ACC112 (cell line): ENCODE data around the gene ARMC6.
"Not testable (repeated sequence)": the region's sequence is repeated elsewhere in the genome, so short reads cannot be mapped to it uniquely, and the experiment has no call there.

Experiments
- H2AFZ ChIP-seq: fragments of 200-600 bp; sonication (generic); one replicate; pipeline ENCODE4 v1.6.0; 2017; ENCODE audit warnings: antibody characterized with exemption, low read length; ENCODE audit not compliant: unreplicated experiment
- H3K27ac ChIP-seq: fragments of 200-600 bp; sonication (generic); 2 replicates; pipeline ENCODE4 v1.5.1; 2014; ENCODE audit warnings: low read depth, mild to moderate bottlenecking, antibody characterized with exemption, low read length, moderate library complexity
- H3K27me3 ChIP-seq: fragments of 200-600 bp; sonication (generic); 2 replicates; pipeline ENCODE4 v1.6.1; 2014; ENCODE audit warnings: mild to moderate bottlenecking, antibody characterized with exemption, low read length, moderate library complexity, mixed read lengths; ENCODE audit not compliant: insufficient read depth
- H3K36me3 ChIP-seq: fragments of 200-600 bp; sonication (generic); 2 replicates; pipeline ENCODE4 v1.6.1; 2016; ENCODE audit warnings: mild to moderate bottlenecking, antibody characterized with exemption, low read length, moderate library complexity, mixed read lengths; ENCODE audit not compliant: insufficient read depth
- H3K4me1 ChIP-seq: fragments of 200-600 bp; sonication (generic); one replicate; pipeline ENCODE4 v1.6.1; 2016; ENCODE audit warnings: low read length, mixed read lengths; ENCODE audit not compliant: insufficient read depth, unreplicated experiment, control insufficient read depth
- H3K4me3 ChIP-seq: fragments of 200-600 bp; sonication (generic); 2 replicates; pipeline ENCODE4 v1.5.1; 2014; ENCODE audit warnings: mild to moderate bottlenecking, low read depth, low read length
- H3K79me2 ChIP-seq: fragments of 200-600 bp; sonication (generic); one replicate; pipeline ENCODE4 v1.6.0; 2016; ENCODE audit warnings: low read length; ENCODE audit not compliant: control insufficient read depth, unreplicated experiment, insufficient read depth

ARMC6 gene

GRCh38 chr19:19022380-19022961 lies 10.9 kb upstream of the ARMC6 start:
- Histone ChIP-seq H3K27ac (no peak overlapping the region), H3K79me2 (peaks cover 52% of the 10 kb centered on the region), H3K27me3 (no peaks in the 10 kb centered on the region), H3K36me3 (peaks cover 13% of the 10 kb centered on the region), H2AFZ (no peak overlapping the region), H3K4me3 (no peak overlapping the region), H3K4me1 (peaks cover 8% of the 10 kb centered on the region)

GRCh38 chr19:19023376-19023775 lies 10.0 kb upstream of the ARMC6 start:
- H3K36me3 ChIP-seq: peaks cover 13% of the 10 kb centered on the region
- H3K4me1 ChIP-seq, H3K27ac ChIP-seq, H2AFZ ChIP-seq, H3K27me3 ChIP-seq, H3K4me3 ChIP-seq: not testable (repeated sequence)
- H3K79me2 ChIP-seq: peaks cover 51% of the 10 kb centered on the region

- Histone ChIP-seq H3K27me3 (no peaks in the 10 kb centered on the region), H2AFZ (no peak overlapping the region), H3K4me3 (no peak overlapping the region), H3K79me2 (peaks cover 50% of the 10 kb centered on the region), H3K4me1 (peaks cover 8% of the 10 kb centered on the region), H3K36me3 (peaks cover 11% of the 10 kb centered on the region), H3K27ac (no peak overlapping the region)
Measured at GRCh38 chr19:19025861-19026260, 7.5 kb upstream of the ARMC6 start.

- no peak overlapping the region for H3K4me3 ChIP-seq
- H3K79me2 ChIP-seq: peaks cover 50% of the 10 kb centered on the region
- H3K27me3 ChIP-seq: no peaks in the 10 kb centered on the region
- H2AFZ ChIP-seq: no peak overlapping the region
- H3K4me1 ChIP-seq: peaks cover 3% of the 10 kb centered on the region
- H3K36me3 ChIP-seq: peaks cover 13% of the 10 kb centered on the region
- H3K27ac ChIP-seq: no peak overlapping the region
Measured at GRCh38 chr19:19026299-19026971, 7.0 kb upstream of the ARMC6 start.

GRCh38 chr19:19027228-19027627 lies 6.2 kb upstream of the ARMC6 start:
- Histone ChIP-seq H3K27ac (no peak overlapping the region), H3K4me3 (no peak overlapping the region), H3K36me3 (peaks cover 13% of the 10 kb centered on the region), H3K79me2 (peaks cover 57% of the 10 kb centered on the region), H3K4me1 (no peaks in the 10 kb centered on the region), H2AFZ (no peak overlapping the region), H3K27me3 (no peaks in the 10 kb centered on the region)

GRCh38 chr19:19028526-19028925 lies 4.9 kb upstream of the ARMC6 start:
- H3K36me3 ChIP-seq: peaks cover 13% of the 10 kb centered on the region; the same call in 1 of the 2 replicates

GRCh38 chr19:19031891-19032290 lies 1.5 kb upstream of the ARMC6 start:
- Histone ChIP-seq H3K4me1 (no peaks in the 10 kb centered on the region), H3K27ac (no peak overlapping the region), H2AFZ (no peak overlapping the region), H3K36me3 (0 out of 2 replicates have a peak, but pooled peaks cover 4% of the 10 kb centered on the region), H3K27me3 (no peaks in the 10 kb centered on the region), H3K79me2 (peaks cover 51% of the 10 kb centered on the region), H3K4me3 (peak overlapping the region; percentile 99)

More at GRCh38 chr19:19028526-19028925, 4.9 kb upstream of the ARMC6 start:
- Histone ChIP-seq H2AFZ (no peak overlapping the region), H3K27ac (no peak overlapping the region), H3K4me1 (no peaks in the 10 kb centered on the region), H3K27me3 (no peaks in the 10 kb centered on the region), H3K79me2 (peaks cover 57% of the 10 kb centered on the region), H3K4me3 (no peak overlapping the region)

- Histone ChIP-seq H3K79me2 (peaks cover 45% of the 10 kb centered on the region), H3K4me3 (peak overlapping the region; percentile 99), H2AFZ (peak overlapping the region; percentile 25), H3K4me1 (no peaks in the 10 kb centered on the region), H3K36me3 (0 out of 2 replicates have a peak, but pooled peaks cover 4% of the 10 kb centered on the region), H3K27me3 (no peaks in the 10 kb centered on the region), H3K27ac (peak overlapping the region; percentile 85)
Measured at GRCh38 chr19:19032420-19033175, 805 bp upstream of the ARMC6 start.

- H3K4me3 ChIP-seq: peak overlapping the region; percentile 99
- peak overlapping the region; percentile 25 for H2AFZ ChIP-seq
- no peaks in the 10 kb centered on the region for H3K4me1 ChIP-seq
- peak overlapping the region; percentile 85 for H3K27ac ChIP-seq
- 0 out of 2 replicates have a peak, but pooled peaks cover 4% of the 10 kb centered on the region for H3K36me3 ChIP-seq
- H3K27me3 ChIP-seq: no peaks in the 10 kb centered on the region
- peaks cover 45% of the 10 kb centered on the region for H3K79me2 ChIP-seq
Measured at GRCh38 chr19:19033176-19033425, 302 bp upstream of the ARMC6 start.

- H3K4me3 ChIP-seq: peak overlapping the region; percentile 99
- H3K4me1 ChIP-seq: no peaks in the 10 kb centered on the region
- peak overlapping the region; percentile 85 for H3K27ac ChIP-seq
- 0 out of 2 replicates have a peak, but pooled peaks cover 4% of the 10 kb centered on the region for H3K36me3 ChIP-seq
- no peaks in the 10 kb centered on the region for H3K27me3 ChIP-seq
- peak overlapping the region; percentile 78 for H2AFZ ChIP-seq
- peaks cover 40% of the 10 kb centered on the region for H3K79me2 ChIP-seq
Measured at GRCh38 chr19:19034204-19034624, 811 bp downstream of the ARMC6 start.
